ENCODE results near the gene APMAP. TPM values are rescaled to one million over a fixed set of nuclear protein-coding genes. Genes with fewer than 3 reads are reported as not detected.

Gene APMAP
- 27.7 and 29.0 TPM in 2 replicates for total RNA-seq (2014; rRNA removed; shearing (Covaris generic))
- total RNA-seq (2022): 24.3 and 28.0 TPM in 2 replicates
- percentile 66 among the genes with signal in this experiment for Bru-seq, nascent RNA
- BruChase-seq, experiment 1, labeled RNA remaining after a 6-hour chase: percentile 64 among the genes with signal in this experiment
- percentile 70 among the genes with signal in this experiment for BruChase-seq, experiment 2, labeled RNA remaining after a 2-hour chase
- long read RNA-seq, transcript APMAP-201 (9 exons, 2,430 nt): major isoform, 67 of 77 reads
- long read RNA-seq, partial matches to known transcripts: 0 of 77 reads
- long read RNA-seq, other reads (novel, unspliced or antisense): 9 of 77 reads

GRCh38 chr20:24992487-24993205 lies at the start of gene APMAP:
Gene APMAP (minus strand): TSS chr20:24992751. CDS start chr20:24992688, 63 bp downstream.
- peak within 1 kb of the TSS; percentile 63 for H3K27ac ChIP-seq (ENCODE audit: low read depth, low read length, poor library complexity, severe bottlenecking)
- H2AFZ ChIP-seq (ENCODE audit: low read length): peak within 1 kb of the TSS; percentile 80
- CTCF ChIA-PET (ENCODE audit: unreplicated experiment): no interaction called here
- no peaks in the 10 kb centered on the region for H3K9me3 ChIP-seq (ENCODE audit: low read length)
- POLR2A ChIA-PET: no interaction called here
- intact Hi-C loops (cut with micrococcal nuclease; ENCODE audit: unreplicated experiment): loop anchor here (1.0 to 10.0 kb wide), 3 partner anchors 255 to 632 kb away; partner anchors contain the start of genes NANP and PYGB
- H3K4me3 ChIP-seq (ENCODE audit: low read depth, low read length, poor library complexity, severe bottlenecking): peak within 1 kb of the TSS; percentile 86
- H4K20me1 ChIP-seq (ENCODE audit: insufficient read depth, low read length): peaks cover 10% of the 10 kb centered on the region
- H3K9me2 ChIP-seq (ENCODE audit: insufficient read depth, low read length): no peaks in the 10 kb centered on the region
- no peak for TF ChIP-seq CTCF (conservative IDR thresholded peaks at IDR 0.05; ENCODE audit: low read length)
- TF ChIP-seq EZH2phosphoT487 (IDR thresholded peaks at IDR 0.05; ENCODE audit: borderline replicate concordance, low read depth, low read length): no peak
- peaks cover 28% of the 10 kb centered on the region for H3K4me1 ChIP-seq (ENCODE audit: insufficient read depth, low read length, poor library complexity, severe bottlenecking)
- peaks cover 5% of the 10 kb centered on the region; the same call in 1 of the 2 replicates for H3K36me3 ChIP-seq (ENCODE audit: insufficient read depth, low read length)
- no TSS peak for BruUV-seq (replicated peaks)
- H3K79me2 ChIP-seq (ENCODE audit: insufficient read depth, low read depth, low read length): peaks cover 16% of the 10 kb centered on the region; the same call in 1 of the 2 replicates
- peak within 1 kb of the TSS; percentile 92 for H3K4me2 ChIP-seq (ENCODE audit: low read length)
- DNase-seq (ENCODE audit: low spot score): peak; percentile 95

GRCh38 chr20:25041813-25042530 lies 49.4 kb upstream of the APMAP start:
- no peaks in the 10 kb centered on the region for H3K36me3 ChIP-seq (ENCODE audit: insufficient read depth, low read length)
- intact Hi-C loops (cut with micrococcal nuclease; ENCODE audit: unreplicated experiment): no loop called here
- no peak overlapping the region for H3K4me3 ChIP-seq (ENCODE audit: low read depth, low read length, poor library complexity, severe bottlenecking)
- CTCF ChIA-PET (ENCODE audit: unreplicated experiment): no interaction called here
- no peak overlapping the region for H2AFZ ChIP-seq (ENCODE audit: low read length)
- TF ChIP-seq EZH2phosphoT487 (IDR thresholded peaks at IDR 0.05; ENCODE audit: borderline replicate concordance, low read depth, low read length) (no peak), CTCF (conservative IDR thresholded peaks at IDR 0.05; ENCODE audit: low read length) (no peak)
- no peak for DNase-seq (ENCODE audit: low spot score)
- H3K79me2 ChIP-seq (ENCODE audit: insufficient read depth, low read depth, low read length): no peaks in the 10 kb centered on the region
- no peak overlapping the region for H3K27ac ChIP-seq (ENCODE audit: low read depth, low read length, poor library complexity, severe bottlenecking)
- H3K9me2 ChIP-seq (ENCODE audit: insufficient read depth, low read length): no peaks in the 10 kb centered on the region
- no peaks in the 10 kb centered on the region for H4K20me1 ChIP-seq (ENCODE audit: insufficient read depth, low read length)
- no TSS peak for BruUV-seq (replicated peaks)
- no peaks in the 10 kb centered on the region for H3K9me3 ChIP-seq (ENCODE audit: low read length)
- H3K4me2 ChIP-seq (ENCODE audit: low read length): peak overlapping the region; percentile 61; the same call in 1 of the 2 replicates
- POLR2A ChIA-PET: no interaction called here
- H3K4me1 ChIP-seq (ENCODE audit: insufficient read depth, low read length, poor library complexity, severe bottlenecking): peaks cover 30% of the 10 kb centered on the region
